ENCODE results near the gene OSBPL3.
A peak's percentile ranks its signal among the peaks of the same experiment; 100 is the strongest.

Gene OSBPL3

DNA sequence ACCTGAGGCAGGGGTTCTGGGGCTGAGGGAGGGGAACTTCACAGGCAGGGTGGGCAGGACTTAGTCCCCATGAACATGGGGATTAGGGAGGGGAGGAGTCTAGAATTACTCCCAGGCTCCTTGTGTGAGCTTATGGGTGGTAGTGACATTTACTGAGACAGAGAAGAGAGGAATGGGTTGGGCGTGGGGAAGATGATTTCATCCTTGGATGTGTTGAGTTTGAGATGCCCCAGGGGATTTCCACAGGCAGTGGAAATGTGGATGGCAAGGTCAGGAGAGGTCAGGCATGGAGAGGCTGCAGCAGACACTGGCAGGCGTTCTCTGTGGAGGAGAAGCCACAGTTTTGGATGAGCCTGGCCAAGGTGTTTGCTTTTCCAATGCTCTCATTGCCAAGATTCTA is 196.3 kb downstream of the OSBPL3 start:
- DNase-seq: no peak

DNA sequence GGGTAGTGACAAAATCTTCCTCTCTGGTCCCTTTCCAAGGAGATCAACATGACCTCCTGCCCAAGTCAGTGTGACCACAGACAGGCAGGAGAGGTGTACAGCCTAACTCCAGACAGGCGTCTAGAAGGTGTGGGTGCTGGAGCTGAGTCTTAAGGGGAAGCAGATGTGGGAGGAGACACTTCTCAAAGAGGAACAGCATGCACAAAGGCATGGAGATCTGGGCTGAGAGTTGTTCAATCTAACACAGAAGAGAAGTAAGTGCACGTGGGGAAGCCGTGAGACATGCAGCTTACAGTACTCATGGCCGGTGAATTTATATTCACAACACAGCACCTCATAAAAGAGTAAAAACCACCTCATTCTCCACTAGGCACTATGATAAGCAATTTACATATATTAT is 198.9 kb downstream of the OSBPL3 start:
- no peak for DNase-seq

DNA sequence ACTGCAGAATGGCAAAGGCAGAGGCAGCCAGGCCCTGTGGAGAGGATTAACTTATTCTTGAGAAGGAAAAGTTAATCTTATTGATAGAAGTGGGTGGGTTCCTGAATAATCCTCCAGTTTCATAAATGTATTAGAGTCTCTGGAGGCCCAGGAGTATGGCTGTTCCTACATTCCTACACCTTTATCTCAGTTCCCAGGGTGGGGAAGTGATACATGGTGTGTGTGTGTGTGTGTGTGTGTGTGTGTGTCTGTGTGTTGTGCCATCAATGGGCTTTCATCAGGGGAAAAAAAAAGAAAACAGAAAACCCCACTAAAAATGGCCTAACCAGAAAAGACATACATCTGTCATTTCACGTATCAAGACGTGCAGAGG is 200.7 kb downstream of the OSBPL3 start:
- no peak for DNase-seq

DNA sequence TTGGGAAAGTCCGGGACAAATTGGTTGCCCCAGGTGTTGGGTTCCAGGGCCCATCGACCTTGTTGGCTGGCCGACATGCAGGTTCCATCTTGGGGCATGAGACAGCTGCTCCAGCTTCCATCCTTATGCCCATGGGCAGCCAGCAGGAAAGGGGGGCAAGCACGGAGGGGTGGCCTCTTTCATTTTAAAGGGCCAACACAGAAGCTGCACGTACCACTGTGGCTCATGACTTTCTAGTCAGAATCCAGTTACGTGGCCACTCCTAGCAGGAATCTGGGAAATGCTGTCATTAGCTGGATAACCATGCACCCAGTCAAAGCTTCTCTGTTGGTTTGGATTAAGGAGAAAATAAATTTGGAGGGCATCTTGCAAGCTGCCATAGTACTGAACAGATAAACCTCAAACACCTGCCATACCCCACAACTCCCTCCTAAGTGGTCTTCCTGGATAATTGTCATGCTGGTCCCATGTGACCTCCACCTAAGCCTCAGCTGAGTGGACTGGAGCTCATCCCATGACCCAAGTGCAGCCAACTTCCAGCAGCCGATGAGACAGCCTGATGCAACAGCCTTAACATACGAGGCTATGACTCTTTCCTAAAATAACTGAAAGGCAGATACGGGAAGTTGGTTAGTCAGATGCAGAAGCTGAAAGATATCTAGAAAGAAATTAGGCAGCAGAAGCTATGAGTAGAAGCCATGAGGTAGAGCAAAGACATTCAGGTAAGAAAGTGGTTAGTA is 201.3 kb downstream of the OSBPL3 start:
- DNase-seq: no peak

DNA sequence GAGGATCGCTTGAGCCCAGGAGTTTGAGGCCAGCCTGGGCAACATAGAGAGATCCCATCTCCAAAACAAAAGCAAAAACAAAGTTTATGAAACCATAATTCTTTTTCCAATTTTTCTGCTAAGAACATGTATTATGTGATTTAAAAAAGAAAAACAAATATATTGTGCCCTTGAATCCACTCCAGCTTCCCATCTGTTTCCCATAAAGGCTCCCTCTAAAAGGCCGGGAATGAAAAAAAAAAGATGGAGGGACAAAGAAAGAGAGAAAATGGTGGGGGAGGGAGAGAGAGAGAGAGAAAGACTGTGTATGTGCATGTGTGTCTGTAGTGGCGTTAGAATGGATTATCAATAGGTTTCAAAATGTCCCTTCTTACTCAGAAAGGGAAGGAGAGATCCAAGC is 202.2 kb downstream of the OSBPL3 start:
- DNase-seq: no peak

DNA sequence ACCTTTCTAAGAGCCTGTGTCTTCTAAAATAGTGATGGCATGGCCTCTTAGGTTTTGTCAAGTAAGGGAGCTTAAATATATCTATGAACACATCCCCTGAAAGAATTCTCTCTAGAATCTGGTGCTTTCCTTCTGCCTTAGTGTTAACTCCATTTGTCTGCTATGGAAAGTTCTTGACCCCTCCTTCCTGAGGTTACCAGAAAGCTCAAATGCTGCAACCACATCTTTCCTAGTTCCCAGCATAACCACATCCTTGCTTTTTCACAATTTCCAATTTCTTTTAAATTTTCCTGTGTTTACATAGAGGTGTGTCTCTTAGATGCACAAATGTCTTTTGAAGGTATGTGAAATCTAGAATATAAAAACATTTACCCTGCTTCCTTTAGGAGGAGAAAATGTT is 206.3 kb downstream of the OSBPL3 start:
- no peak for DNase-seq

DNA sequence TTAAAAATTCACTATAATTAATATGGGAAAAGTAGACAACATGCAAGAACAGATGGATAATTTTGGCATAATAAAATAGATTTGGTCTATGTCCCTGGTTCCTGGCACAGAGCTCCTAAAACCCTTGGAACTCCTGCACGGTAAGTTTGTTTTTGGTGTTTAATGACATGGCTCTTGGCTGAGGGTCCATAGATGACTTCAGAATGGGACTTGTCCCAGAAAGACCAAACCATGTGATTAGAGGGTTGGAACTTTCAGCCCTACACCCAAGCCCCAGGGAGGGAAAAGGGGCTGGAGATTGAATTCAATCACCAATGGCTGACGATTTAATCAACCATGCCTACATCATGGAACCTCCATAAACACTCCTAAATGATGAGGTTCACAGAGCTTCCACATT is 210.1 kb downstream of the OSBPL3 start:
- no peak for DNase-seq

DNA sequence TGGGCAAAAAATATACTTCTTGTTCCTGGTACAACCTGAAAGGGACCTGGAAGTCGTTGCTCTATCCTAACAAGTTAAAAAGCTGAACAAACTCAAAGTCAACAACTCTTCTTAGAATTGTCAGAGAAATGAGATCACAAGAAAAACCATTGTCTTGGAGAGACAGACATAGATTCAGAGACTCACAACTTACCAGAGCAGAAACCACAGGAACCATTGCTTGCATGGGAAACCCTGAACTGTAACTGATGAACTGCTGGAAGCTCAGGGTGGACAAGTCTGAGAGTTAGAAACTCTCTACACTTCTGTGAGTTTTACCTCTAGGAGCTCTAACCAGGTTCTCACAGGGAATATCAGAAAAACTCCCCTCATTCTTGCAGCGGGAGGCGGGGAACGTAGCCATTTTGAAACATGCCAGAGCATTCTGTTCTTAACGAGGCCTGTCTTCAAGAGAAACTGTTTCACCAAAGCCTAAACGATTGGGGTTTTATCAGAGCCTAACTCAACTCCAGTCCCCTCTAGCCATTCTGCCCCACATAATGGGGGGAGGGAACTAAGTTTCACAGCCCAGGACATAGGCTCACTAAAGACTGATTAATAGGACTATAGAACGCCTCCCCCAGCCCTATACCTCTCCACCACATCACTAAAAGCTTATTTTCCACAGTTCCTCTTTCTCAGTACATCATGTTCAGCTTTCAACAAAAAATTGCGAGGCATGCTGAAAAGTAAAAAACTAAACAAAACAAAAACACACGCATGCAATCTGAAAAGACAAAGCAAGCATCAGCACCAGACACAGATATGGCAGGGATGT is 210.8 kb downstream of the OSBPL3 start:
- no peak for DNase-seq

DNA sequence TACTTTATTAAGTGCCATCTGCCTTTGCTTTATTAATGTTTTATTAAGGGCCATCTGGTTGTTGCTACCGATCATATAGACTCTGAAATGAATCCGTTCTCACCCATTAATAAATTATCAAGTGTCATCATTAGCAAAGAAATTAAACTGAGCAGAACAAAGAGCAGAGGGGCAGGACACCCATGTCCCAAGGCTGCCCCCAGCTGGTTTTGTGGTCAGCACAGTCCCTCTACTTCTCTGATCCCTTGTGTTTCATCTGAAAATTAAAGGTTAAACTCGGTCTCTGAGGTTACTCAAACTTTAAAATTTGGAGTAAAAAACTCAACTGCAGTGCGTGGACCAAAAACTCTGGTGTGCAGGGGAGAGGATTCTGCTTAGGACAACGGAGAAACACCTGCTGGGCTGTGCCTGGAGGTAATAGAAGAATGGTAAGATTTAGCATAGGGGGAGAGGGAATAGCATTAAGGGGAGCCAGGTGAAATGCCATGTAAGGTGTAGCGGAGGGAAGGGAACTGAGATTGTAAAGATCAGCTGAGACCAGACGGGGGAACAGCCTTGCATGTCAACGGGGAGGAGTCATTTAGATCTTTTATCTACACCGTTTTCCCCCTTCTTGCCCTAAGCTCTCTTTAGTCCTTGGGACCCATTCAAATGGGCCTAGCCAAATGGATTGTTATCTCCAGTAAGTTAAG is 212.0 kb downstream of the OSBPL3 start:
- no peak for DNase-seq

DNA sequence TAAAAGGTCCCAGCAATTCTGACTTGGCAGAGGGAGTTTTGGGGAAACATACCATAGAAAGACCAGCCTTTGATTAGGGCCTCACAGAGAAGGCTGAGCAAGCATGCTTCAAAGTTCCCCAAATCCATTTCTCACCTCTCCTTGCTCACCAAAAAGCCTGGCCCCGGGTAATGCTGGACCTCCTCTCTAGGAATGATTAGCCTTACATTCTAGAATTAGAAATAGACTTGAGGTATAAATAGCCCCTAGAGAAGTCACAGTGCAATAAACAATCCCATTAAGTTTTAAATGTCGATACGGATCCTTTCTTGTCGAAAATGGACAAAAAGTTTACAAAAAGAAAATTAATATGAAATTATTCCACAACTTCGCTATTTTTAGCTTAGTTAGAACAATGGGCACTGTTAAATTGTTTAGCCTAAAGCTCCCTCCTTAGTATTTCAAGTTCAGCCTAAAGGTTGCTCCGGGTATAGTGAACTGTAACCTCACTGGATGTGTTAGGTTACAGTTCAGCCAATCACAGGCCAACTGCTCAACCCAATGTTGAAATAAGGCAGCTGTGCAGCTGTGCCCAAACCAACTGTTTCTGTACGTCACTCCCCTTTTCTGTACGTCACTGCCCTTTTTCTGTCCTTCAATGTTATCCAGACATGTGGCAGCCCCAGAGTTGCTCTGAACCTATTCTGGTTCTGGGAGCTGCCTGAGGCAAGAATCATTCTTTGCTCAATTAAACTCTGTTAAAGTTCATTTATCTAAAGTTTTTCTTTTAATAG is 214.8 kb downstream of the OSBPL3 start:
- DNase-seq: no peak

DNA sequence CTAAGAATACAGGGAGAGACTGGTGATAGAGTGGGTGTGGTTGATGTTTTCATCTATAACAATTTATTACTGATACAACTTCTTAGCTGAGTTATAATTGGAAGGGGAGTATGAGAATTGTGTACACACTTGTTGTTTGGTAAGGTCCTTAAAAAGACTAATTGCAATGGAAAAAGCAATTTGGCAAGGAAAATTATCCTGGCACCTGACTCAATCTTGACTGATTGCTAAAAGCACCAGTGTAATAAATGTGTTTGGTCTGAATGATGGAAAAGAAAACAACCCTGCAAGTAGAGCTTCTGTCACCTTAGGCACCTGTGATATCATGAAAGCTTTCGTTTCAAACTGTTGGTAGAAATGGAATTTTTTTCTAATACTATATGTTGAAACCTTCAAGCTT is 216.0 kb downstream of the OSBPL3 start:
- peak; percentile 24 for DNase-seq

DNA sequence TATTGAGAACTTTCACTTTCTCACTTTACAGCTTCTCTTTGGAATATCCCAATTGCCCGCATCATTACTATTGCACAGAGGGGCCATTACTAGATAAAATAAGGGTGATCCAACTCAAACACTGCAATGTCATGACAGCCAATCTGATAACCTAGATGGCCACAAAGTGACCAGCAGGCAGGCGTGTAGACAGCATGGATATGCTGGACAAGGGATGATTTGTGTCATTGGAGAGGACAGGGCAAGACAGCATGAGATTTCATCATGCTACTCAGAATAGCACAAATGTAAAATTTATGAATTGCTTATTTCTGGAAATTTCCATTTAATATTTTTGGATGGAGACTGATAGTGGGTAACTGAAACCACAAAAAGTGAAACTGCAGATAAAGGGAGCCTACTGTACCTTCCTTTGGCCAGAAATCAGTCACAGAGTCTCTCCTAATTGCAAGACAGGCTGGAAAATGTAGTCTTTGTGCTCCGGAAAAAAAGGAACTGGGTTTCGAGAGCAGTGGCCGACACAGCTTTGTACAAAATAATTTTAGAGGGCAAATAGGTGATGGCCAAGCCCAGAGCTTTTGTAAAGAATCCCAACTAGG is 216.6 kb downstream of the OSBPL3 start:
- no peak for DNase-seq

DNA sequence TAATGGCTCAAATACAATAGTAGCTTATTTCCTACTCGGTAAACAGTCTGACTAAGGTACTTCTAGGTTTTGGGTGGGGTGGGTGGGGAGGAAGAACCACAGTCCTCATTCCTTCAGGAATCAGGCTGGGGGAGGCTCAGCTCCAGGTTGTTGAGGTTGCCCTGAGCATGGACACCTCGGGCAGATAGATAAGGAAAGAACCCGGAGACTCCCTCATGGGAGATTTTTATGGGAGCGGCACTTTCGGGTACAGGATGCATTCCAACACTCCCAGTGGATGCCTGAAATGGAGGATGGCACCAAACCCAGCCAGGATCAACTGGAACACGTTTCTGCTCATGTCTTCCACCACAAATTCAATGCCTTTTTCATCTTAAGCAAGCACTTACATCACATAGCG is 217.2 kb downstream of the OSBPL3 start:
- DNase-seq: no peak

DNA sequence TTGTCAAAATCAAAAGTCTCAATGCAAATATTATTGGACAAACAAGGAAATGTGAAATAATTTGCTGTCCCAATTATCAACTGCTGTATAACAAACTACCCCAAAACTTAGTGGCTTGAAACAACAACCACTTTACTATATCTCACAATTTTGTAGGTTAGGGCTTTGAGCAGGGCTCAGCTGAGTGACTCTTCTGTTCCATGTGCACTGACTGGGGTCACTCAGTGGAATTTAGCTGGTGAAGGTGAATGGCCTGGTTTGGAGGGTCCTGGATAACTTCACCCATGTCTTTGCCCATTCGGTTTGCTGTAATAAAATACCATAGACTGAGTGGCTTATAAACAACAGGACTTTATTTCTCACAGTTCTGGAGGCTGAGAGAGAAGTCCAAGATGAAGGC is 219.0 kb downstream of the OSBPL3 start:
- no peak for DNase-seq

DNA sequence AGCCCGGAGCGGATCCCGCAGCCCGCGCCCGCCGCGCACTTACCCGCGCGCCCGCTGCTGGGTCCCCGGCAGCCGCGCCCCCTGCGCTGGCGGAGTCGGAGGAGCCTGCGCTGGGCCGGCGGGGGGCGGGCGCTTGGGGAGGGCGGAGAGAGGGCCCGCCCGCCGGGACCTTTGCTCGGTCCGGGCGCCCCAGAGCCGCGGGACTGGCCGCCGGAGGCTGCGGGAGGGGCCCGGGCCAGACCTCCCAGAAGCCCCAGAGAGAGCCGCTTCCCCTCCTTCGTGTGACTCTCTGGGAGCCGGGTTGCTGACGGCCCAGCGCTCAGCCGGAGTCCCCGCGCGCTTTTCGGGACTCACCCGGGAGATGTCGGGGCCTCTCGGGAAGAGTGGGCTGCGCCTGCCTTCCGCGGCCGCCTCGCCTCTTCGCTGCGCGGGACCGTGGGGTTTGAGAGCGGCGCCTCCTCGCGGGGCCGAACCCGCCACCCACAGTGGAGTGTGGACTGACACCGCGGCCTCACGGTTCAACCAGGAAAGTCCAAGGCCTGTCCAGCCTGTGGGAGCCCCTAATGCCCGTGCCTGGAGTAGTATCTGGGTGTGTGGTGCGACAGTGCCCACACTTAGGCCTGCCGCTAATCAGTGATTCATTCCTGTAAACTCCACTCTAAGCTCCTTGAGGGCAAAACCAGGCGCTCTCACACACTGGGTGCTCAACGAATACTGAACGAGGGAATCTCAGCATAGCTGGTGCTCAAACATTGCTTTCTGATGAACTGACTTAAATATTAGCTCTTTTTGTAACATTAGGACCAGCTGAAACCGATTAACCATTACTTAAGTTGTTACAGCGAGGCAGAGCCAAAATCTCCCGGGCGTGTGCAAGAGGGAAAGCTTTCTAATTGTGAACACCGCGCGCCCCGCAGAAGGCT is 222.4 kb downstream of the OSBPL3 start, which contains the start of gene GSDME:
TSS of gene GSDME (minus strand) at position 112 of the 923 bp plus-strand sequence. CDS start 7,690 bp downstream, outside the sequence.
- no peak for DNase-seq

DNA sequence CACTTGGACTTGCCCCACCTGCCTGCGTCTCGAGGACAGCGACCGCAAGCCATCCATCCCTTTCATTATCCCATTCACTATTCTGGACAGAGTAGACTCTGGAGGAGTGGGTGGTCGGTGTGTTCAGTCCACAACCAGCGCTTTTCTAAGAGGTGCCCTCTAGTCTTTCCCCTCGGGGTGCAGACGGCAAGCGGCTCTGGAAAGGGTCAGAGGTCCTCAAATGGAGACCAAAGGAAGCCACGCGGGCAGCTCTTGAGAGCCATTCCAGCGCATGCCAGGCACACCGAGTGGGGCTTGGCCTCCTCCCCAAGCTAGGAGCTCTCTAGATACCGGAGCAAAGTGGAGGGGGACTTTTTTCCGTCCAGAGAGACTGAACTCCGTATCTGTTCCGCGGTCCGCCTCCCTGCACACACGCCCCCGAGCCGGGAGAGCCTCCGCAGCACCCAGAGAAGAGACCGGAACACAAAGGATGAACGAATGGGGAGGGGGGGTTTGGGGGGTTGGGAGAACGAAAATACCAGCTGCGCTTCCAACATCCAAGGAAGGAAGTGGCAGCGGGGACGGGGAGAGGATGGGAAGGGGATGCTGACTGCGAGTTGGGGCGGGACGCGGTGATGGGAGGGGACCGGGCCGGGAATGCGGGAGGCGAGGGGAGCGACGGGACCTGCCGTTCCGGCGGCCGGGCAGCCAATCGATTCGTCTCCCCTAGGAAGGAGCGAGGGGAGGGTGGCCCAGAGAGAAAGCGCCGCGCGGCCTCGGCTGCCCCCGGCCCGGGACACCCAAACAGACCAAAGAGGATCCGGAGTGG is 223.2 kb downstream of the OSBPL3 start:
- DNase-seq: peak; percentile 28

DNA sequence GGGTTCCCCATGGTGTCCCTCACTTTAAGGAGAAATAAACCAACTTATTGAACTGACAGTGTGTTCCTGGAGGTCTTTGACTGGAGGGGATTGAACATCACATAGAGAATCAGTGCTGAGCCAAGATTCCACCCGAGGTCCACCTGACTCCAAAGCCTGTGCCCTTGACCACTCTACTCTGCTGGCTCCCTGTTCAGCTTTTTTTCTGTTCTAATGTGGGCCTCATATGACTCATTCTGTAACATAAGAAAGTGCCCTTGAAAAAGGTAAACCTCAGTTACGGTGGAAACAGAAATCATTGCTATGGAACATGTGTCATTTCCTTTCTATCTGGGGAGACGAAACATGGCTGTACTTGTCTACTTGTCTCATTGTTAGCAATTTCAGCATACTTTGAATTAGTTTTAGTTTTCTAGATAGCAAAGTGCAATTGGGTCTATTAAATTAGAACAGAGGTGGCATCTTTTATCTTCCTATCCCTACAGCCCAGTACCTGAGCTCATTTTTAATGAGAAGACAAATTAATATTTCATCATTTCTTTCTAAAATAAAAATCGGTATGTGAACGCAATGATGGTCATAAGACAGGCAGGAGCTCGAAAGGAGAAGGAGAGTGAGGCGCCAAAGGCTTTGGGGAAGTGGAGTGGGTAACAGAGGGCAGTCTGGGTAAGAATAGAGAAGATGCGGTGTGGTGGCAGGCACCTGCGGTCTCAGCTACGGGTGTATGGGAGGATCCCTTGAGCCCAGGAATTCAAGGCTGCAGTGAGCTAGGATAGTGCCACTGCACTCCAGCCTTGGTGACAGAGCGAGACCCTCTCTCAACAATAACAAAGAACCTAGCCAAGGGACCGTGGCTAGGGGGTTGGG is 224.2 kb downstream of the OSBPL3 start:
- no peak for DNase-seq

DNA sequence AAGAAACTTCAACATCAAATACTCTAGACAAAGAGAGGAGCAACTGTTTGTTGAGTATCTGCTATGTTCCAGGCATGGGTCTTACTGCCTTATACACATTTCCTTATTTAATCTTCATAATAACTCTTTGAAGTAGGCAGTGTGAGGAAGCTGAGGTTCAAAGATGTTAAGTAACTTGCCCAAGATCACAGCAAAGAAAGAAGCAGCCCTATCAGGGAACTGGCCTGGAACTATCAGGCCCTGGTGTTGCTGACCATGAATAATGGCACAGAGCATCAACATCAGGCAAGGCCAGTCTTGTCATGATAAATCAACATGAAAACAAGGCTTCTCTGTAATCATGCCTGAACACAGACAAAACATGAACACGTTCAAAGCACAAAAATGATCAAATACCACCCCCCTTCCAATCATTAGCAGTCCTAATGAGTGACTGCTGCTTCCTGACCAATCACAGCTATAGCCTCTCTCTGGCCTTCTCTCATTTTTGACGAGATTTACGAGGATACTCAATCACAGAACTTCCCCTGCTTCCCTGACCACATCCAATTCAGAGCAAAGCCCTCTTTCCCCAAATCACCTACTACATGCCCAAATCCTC is 225.0 kb downstream of the OSBPL3 start:
- no peak for DNase-seq
